Measurements from ENCODE around the gene ABR. TPM values are rescaled to one million over a fixed set of nuclear protein-coding genes. Genes with fewer than 3 reads are reported as not detected.

Gene ABR
- total and polyA plus RNA-seq, 2 of the 8 experiments (the other 6 are each of a cell fraction or from before 2014, with no cell fraction given) = 44.8 to 47.2 TPM

DNA sequence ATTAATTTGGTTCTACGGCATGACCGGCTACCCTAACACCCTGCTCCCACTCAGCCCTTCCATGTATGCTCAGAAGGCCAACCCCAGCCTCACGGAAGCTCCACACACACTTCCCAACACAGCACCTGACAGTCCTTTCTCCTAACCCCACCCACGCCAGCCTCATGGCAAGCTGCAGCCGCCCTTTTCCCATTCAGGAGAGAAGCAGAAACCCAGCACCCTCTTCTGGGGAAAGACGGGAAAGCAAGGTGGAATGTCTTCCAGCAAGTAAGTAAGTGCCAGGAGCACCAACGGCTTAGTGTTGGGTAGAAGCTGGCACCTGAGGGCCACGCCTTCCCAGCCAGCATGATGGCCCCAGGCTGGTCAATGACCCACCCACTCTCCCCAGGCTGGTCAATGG is 32.1 kb downstream of the ABR start (continued):
- TF ChIP-seq, protein P1, sequence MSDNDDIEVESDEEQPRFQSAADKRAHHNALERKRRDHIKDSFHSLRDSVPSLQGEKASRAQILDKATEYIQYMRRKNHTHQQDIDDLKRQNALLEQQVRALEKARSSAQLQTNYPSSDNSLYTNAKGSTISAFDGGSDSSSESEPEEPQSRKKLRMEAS (IDR thresholded peaks at IDR 0.05) = peak; percentile 85
